GM12891 (cell line): ENCODE measurements around the gene TLK2.
"Not testable (repeated sequence)": the region's sequence is repeated elsewhere in the genome, so short reads cannot be mapped to it uniquely, and the experiment has no call there.

ENCODE experiments used
- PAX5 ChIP-seq: IDR thresholded peaks from 2 replicates; pipeline ENCODE4 v1.6.1; 2011; ENCODE audit warnings: low read length, moderate library complexity, mild to moderate bottlenecking; ENCODE audit not compliant: insufficient read depth, severe bottlenecking
- POLR2A ChIP-seq: IDR thresholded peaks from 2 replicates; pipeline ENCODE4 v1.6.1; 2011; ENCODE audit warnings: low read depth, low read length, control low read depth
- POLR2AphosphoS5 ChIP-seq: IDR thresholded peaks from 2 replicates; pipeline ENCODE4 v1.6.1; 2011; ENCODE audit warnings: low read depth, low read length, control low read depth
- POU2F2 ChIP-seq: IDR thresholded peaks from 2 replicates; pipeline ENCODE4 v1.6.1; 2011; ENCODE audit warnings: low read depth, mild to moderate bottlenecking, control low read depth, low read length, moderate library complexity
- SPI1 ChIP-seq: IDR thresholded peaks from 2 replicates; pipeline ENCODE4 v1.6.1; 2011; ENCODE audit warnings: low read depth, low read length, control low read depth
- TAF1 ChIP-seq: IDR thresholded peaks from 2 replicates; pipeline ENCODE4 v1.6.1; 2011; ENCODE audit warnings: low read depth, low read length, control low read depth

GRCh38 chr17:62452195-62452594 lies 26.4 kb upstream of the TLK2 start:
- not testable (repeated sequence) for TF ChIP-seq TAF1, POU2F2, POLR2A, SPI1, POLR2AphosphoS5, PAX5
